GM06990 (cell line): ENCODE data around the gene ZNF839.

Experiments
- DNase-seq: peaks from one replicate; pipeline ENCODE4 v3.0.0-alpha.2; 2011; ENCODE audit not compliant: insufficient read length; ENCODE audit errors: extremely low read depth
- H3K27me3 ChIP-seq: replicated peaks from 2 replicates; pipeline ENCODE4 v1.6.0; 2011; ENCODE audit warnings: low read length; ENCODE audit not compliant: control insufficient read depth, insufficient read depth
- H3K36me3 ChIP-seq: 2 replicates; pipeline ENCODE4 v1.5.1; 2011; ENCODE audit warnings: low read length; ENCODE audit not compliant: control insufficient read depth, insufficient read depth
- H3K4me3 ChIP-seq: replicated peaks from 2 replicates; pipeline ENCODE4 v1.5.1; 2011; ENCODE audit warnings: low read depth, mild to moderate bottlenecking, control low read depth, low read length
- CTCF ChIP-seq: IDR thresholded peaks from 2 replicates; pipeline ENCODE4 v1.5.1; 2011; ENCODE audit warnings: low read length, control low read depth, mild to moderate bottlenecking, inconsistent platforms; ENCODE audit not compliant: insufficient read depth, poor library complexity, severe bottlenecking

Gene ZNF839

GRCh38 chr14:102371361-102371760, 51.8 kb downstream of the ZNF839 start:
- Histone ChIP-seq H3K36me3 (no peaks in the 10 kb centered on the region), H3K4me3 (no peak overlapping the region), H3K27me3 (no peaks in the 10 kb centered on the region)
- no peak for DNase-seq
- no peak for TF ChIP-seq CTCF

- no peak for TF ChIP-seq CTCF
- Histone ChIP-seq H3K36me3 (no peaks in the 10 kb centered on the region), H3K4me3 (no peak overlapping the region), H3K27me3 (no peaks in the 10 kb centered on the region)
- DNase-seq = peak; percentile 18
Observed at GRCh38 chr14:102373110-102373509, 53.6 kb downstream of the ZNF839 start.

GRCh38 chr14:102374264-102374663, 54.7 kb downstream of the ZNF839 start:
- H3K27me3 ChIP-seq = no peaks in the 10 kb centered on the region
- DNase-seq = no peak
- no peak for TF ChIP-seq CTCF
- H3K36me3 ChIP-seq = no peaks in the 10 kb centered on the region
- no peak overlapping the region for H3K4me3 ChIP-seq

GRCh38 chr14:102375119-102375518, 55.6 kb downstream of the ZNF839 start:
- no peak for DNase-seq
- H3K36me3 ChIP-seq = no peaks in the 10 kb centered on the region
- H3K27me3 ChIP-seq = no peaks in the 10 kb centered on the region
- no peak overlapping the region for H3K4me3 ChIP-seq
- no peak for TF ChIP-seq CTCF

GRCh38 chr14:102377696-102378095, 58.1 kb downstream of the ZNF839 start:
- Histone ChIP-seq H3K27me3 (no peaks in the 10 kb centered on the region), H3K36me3 (no peaks in the 10 kb centered on the region), H3K4me3 (no peak overlapping the region)
- no peak for DNase-seq
- TF ChIP-seq CTCF = no peak

- H3K27me3 ChIP-seq = no peaks in the 10 kb centered on the region
- H3K4me3 ChIP-seq = no peak overlapping the region
- no peak for TF ChIP-seq CTCF
- DNase-seq = no peak
- no peaks in the 10 kb centered on the region for H3K36me3 ChIP-seq
Observed at GRCh38 chr14:102378830-102379229, 59.3 kb downstream of the ZNF839 start.
